ENCODE data around the gene PIAS4.
A peak's percentile ranks its signal among the peaks of the same experiment; 100 is the strongest.

The PIAS4 gene

GRCh38 chr19:4065430-4066175 is 58.1 kb downstream of the PIAS4 start:
- no peak for TF ChIP-seq POU6F1 (CRISPR knock-in tag; IDR thresholded peaks at IDR 0.05; ENCODE audit: borderline replicate concordance, low read depth)
- TF ChIP-seq ZNF8 (CRISPR knock-in tag; IDR thresholded peaks at IDR 0.05) = no peak
- no peak for TF ChIP-seq TCF4 (CRISPR knock-in tag; IDR thresholded peaks at IDR 0.05; ENCODE audit: borderline replicate concordance)
- TF ChIP-seq ESRRG (CRISPR knock-in tag; IDR thresholded peaks at IDR 0.05) = no peak
- no peak for TF ChIP-seq CSRNP3 (CRISPR knock-in tag; IDR thresholded peaks at IDR 0.05)
- TF ChIP-seq ISL1 (CRISPR knock-in tag; IDR thresholded peaks at IDR 0.05) = no peak
- TF ChIP-seq GLIS3 (CRISPR knock-in tag; IDR thresholded peaks at IDR 0.05) = no peak
- TF ChIP-seq ZNF565 (CRISPR knock-in tag; conservative IDR thresholded peaks at IDR 0.05; ENCODE audit: low read depth) = no peak
- TF ChIP-seq CREB5 (CRISPR knock-in tag; IDR thresholded peaks at IDR 0.05; ENCODE audit: low read depth) = no peak
- TF ChIP-seq OSR1 (CRISPR knock-in tag; IDR thresholded peaks at IDR 0.05) = no peak
- no peak for TF ChIP-seq ZC3H10 (CRISPR knock-in tag; IDR thresholded peaks at IDR 0.05)
- TF ChIP-seq ZNF70 (CRISPR knock-in tag; IDR thresholded peaks at IDR 0.05) = no peak
- TF ChIP-seq TSHZ2 (CRISPR knock-in tag; IDR thresholded peaks at IDR 0.05) = no peak
- TF ChIP-seq SNAI2 (CRISPR knock-in tag; IDR thresholded peaks at IDR 0.05) = no peak
- no peak for TF ChIP-seq PATZ1 (CRISPR knock-in tag; IDR thresholded peaks at IDR 0.05; ENCODE audit: borderline replicate concordance)
- no peak for TF ChIP-seq PPARA (CRISPR knock-in tag; IDR thresholded peaks at IDR 0.05; ENCODE audit: borderline replicate concordance)
- no peak for TF ChIP-seq ZFP30 (CRISPR knock-in tag; IDR thresholded peaks at IDR 0.05)
- peak; percentile 84 for ATAC-seq

GRCh38 chr19:4066176-4066606 is 58.7 kb downstream of the PIAS4 start:
- no peak for TF ChIP-seq ESRRG (CRISPR knock-in tag; IDR thresholded peaks at IDR 0.05)
- no peak for TF ChIP-seq OSR1 (CRISPR knock-in tag; IDR thresholded peaks at IDR 0.05)
- no peak for TF ChIP-seq TCF4 (CRISPR knock-in tag; IDR thresholded peaks at IDR 0.05; ENCODE audit: borderline replicate concordance)
- TF ChIP-seq CSDC2 (CRISPR knock-in tag; IDR thresholded peaks at IDR 0.05) = no peak
- TF ChIP-seq TOX (CRISPR knock-in tag; IDR thresholded peaks at IDR 0.05; ENCODE audit: borderline replicate concordance) = no peak
- TF ChIP-seq SNAI2 (CRISPR knock-in tag; IDR thresholded peaks at IDR 0.05) = no peak
- no peak for TF ChIP-seq BACH2 (CRISPR knock-in tag; IDR thresholded peaks at IDR 0.05; ENCODE audit: borderline replicate concordance)
- TF ChIP-seq ZFP3 (CRISPR knock-in tag; IDR thresholded peaks at IDR 0.05) = no peak
- TF ChIP-seq CREB5 (CRISPR knock-in tag; IDR thresholded peaks at IDR 0.05; ENCODE audit: low read depth) = no peak
- TF ChIP-seq ZNF70 (CRISPR knock-in tag; IDR thresholded peaks at IDR 0.05) = no peak
- TF ChIP-seq ZFP30 (CRISPR knock-in tag; IDR thresholded peaks at IDR 0.05) = no peak
- TF ChIP-seq CSRNP3 (CRISPR knock-in tag; IDR thresholded peaks at IDR 0.05) = no peak
- no peak for ATAC-seq
